T-cell (primary cell): ENCODE data around the gene EPHB3. TPM values are rescaled to one million over a fixed set of nuclear protein-coding genes. Genes with fewer than 3 reads are reported as not detected.
A peak's percentile ranks its signal among the peaks of the same experiment; 100 is the strongest.

Experiments
- ATAC-seq, 4 experiments: fragments of 200-7000 bp in 3 of 4; fragments of 150-1000 bp in 1 of 4; cut with Tn5 transposase; replicated peaks in 1 of 4; 1 replicate in 3 of 4; 2 replicates in 1 of 4; pipeline ENCODE4 v1.10.0; 2021; ENCODE audit warnings: moderate library complexity in 3 of 4, mild to moderate bottlenecking in 2 of 4, moderate number of reproducible peaks in 1 of 4
- CTCF ChIA-PET, 2 donors: fragments of 300-600 bp; sonication (Branson Sonifier 250); formaldehyde crosslinking; loops; one replicate each; lab custom pipeline; 2022; ENCODE audit warnings: antibody characterized with exemption in 2 of 2; lab: Charles Lee
- POLR2A ChIA-PET, 2 donors: fragments of 300-600 bp; sonication (Branson Sonifier 250); formaldehyde crosslinking; loops; one replicate each; lab custom pipeline; 2022; ENCODE audit warnings: antibody characterized with exemption in 2 of 2; lab: Charles Lee
- DNase-seq, 35 experiments: peaks; one replicate each; pipeline versions ENCODE4 v3.0.0 to v3.0.0-alpha.2; 2013 to 2023
- H3K27ac ChIP-seq: one replicate; pipeline ENCODE4 v1.5.1; 2013; ENCODE audit warnings: low read length
- H3K27me3 ChIP-seq, 2 experiments: replicated peaks in 1 of 2; 1 replicate in 1 of 2; 2 replicates in 1 of 2; pipeline versions ENCODE4 v1.6.1 to v1.7.0; 2013; ENCODE audit warnings: low read length in 1 of 2, mixed read lengths in 1 of 2; ENCODE audit not compliant: control insufficient read depth in 2 of 2, insufficient read depth in 2 of 2; ENCODE audit errors: extremely low read depth in 1 of 2
- H3K36me3 ChIP-seq, 2 donors: 1 replicate in 1 of 2; 2 replicates in 1 of 2; pipeline versions ENCODE4 v1.6.1 to v1.7.0; 2013; ENCODE audit warnings: low read length in 1 of 2; ENCODE audit not compliant: control insufficient read depth in 2 of 2, insufficient read depth in 1 of 2; ENCODE audit errors: extremely low read depth in 1 of 2
- H3K4me1 ChIP-seq, 2 experiments: 1 replicate in 1 of 2; 2 replicates in 1 of 2; pipeline versions ENCODE4 v1.6.1 to v1.7.0; 2013; ENCODE audit warnings: low read length in 2 of 2, mixed read lengths in 1 of 2; ENCODE audit not compliant: insufficient read depth in 2 of 2, control insufficient read depth in 1 of 2; ENCODE audit errors: extremely low read depth in 1 of 2
- H3K4me3 ChIP-seq, 2 donors: 1 replicate in 1 of 2; 2 replicates in 1 of 2; pipeline versions ENCODE4 v1.5.1 to v1.7.0; 2013; ENCODE audit warnings: mild to moderate bottlenecking in 2 of 2, low read length in 1 of 2, moderate library complexity in 1 of 2; ENCODE audit not compliant: control insufficient read depth in 1 of 2; ENCODE audit errors: extremely low read depth in 1 of 2
- H3K9me3 ChIP-seq: 2 replicates; pipeline ENCODE4 v1.7.0; 2013
- H3K27ac Mint-ChIP-seq, 2 donors: one replicate each; pipeline ENCODE4 v1.8.0; 2020 to 2021; ENCODE audit warnings: mild to moderate bottlenecking in 2 of 2, mixed read lengths in 2 of 2
- H3K27me3 Mint-ChIP-seq, 2 donors: one replicate each; pipeline ENCODE4 v1.8.0; 2021 to 2022; ENCODE audit warnings: mixed read lengths in 2 of 2
- H3K36me3 Mint-ChIP-seq: one replicate; pipeline ENCODE4 v1.8.0; 2021; ENCODE audit warnings: mixed read lengths
- H3K4me1 Mint-ChIP-seq, 3 donors: one replicate each; pipeline ENCODE4 v1.8.0; 2020 to 2022; ENCODE audit warnings: mixed read lengths in 3 of 3, mild to moderate bottlenecking in 1 of 3
- H3K4me3 Mint-ChIP-seq, 3 donors: one replicate each; pipeline ENCODE4 v1.8.0; 2020 to 2022; ENCODE audit warnings: mild to moderate bottlenecking in 3 of 3, mixed read lengths in 3 of 3, moderate library complexity in 3 of 3
- H3K9me3 Mint-ChIP-seq, 3 donors: one replicate each; pipeline ENCODE4 v1.8.0; 2020 to 2022; ENCODE audit warnings: mixed read lengths in 3 of 3
- WGBS: methylation state at CpG from one replicate; pipeline ENCODE4 v1.1.5; 2013; ENCODE audit warnings: missing lambda C conversion rate; ENCODE audit not compliant: insufficient coverage; 5-methylcytosine and 5-hydroxymethylcytosine counted together
- total RNA-seq, 35 experiments: library from RNA in 6 of 35; stranded (reverse) in 6 of 35; fragments of 120-200 nt in 1 of 35; gene quantifications; one replicate each; pipeline versions ENCODE4 v1.2.1 to v1.2.4 and lab custom pipeline; 2013 to 2026

Gene EPHB3
- total RNA-seq, 5 donors from 2014 or later (not counting 1 experiment from before 2014, with no cell fraction given): 0.35 to 1.1 (median 0.55) TPM

- H3K4me1 Mint-ChIP-seq: peaks cover 11 to 17% (median 14%) of the 10 kb centered on the region in 3 donors
- ATAC-seq (peak; percentile 78 to 89 (median 88)), DNase-seq (peak in 12 of 35 experiments; percentile 8 to 45 (median 25))
- H3K9me3 Mint-ChIP-seq: no peaks in the 10 kb centered on the region
- ChIA-PET POLR2A (interaction anchor here in 1 of 2 donors (0.6 kb wide), 1 partner anchor 1801 kb away, joined by 9 read pairs; no protein-coding TSS in a partner anchor), CTCF (interaction anchor here (0.6 to 1.3 kb wide), 6 partner anchors 11 to 194 kb away, joined by 3 to 10 read pairs (median 4); no protein-coding TSS in a partner anchor)
- Histone ChIP-seq H3K36me3 (no peaks in the 10 kb centered on the region), H3K27ac (no peak overlapping the region), H3K27me3 (peaks cover 0 to 38% of the 10 kb centered on the region in 2 experiments), H3K4me1 (peaks cover 0 to 8% of the 10 kb centered on the region in 2 experiments), H3K9me3 (no peaks in the 10 kb centered on the region), H3K4me3 (peak overlapping the region; percentile 57 to 79)
- no peaks in the 10 kb centered on the region for H3K36me3 Mint-ChIP-seq
- H3K27ac Mint-ChIP-seq: peak overlapping the region; percentile 52 to 55
- WGBS: 0% methylated on average over 2 of the region's 7 CpGs
- peak overlapping the region; percentile 80 to 87 (median 84) for H3K4me3 Mint-ChIP-seq
- H3K27me3 Mint-ChIP-seq: peaks cover 4 to 39% of the 10 kb centered on the region in 2 donors
Measured at GRCh38 chr3:184524981-184525336, 36.6 kb upstream of the EPHB3 start.

- Histone ChIP-seq H3K36me3 (no peaks in the 10 kb centered on the region), H3K27ac (no peak overlapping the region), H3K4me1 (peaks cover 0 to 8% of the 10 kb centered on the region in 2 experiments), H3K4me3 (peak overlapping the region; percentile 57 to 79), H3K9me3 (no peaks in the 10 kb centered on the region), H3K27me3 (peaks cover 0 to 34% of the 10 kb centered on the region in 2 experiments)
- Mint-ChIP-seq H3K27ac (peak overlapping the region in 1 of 2 donors; percentile 55), H3K9me3 (no peaks in the 10 kb centered on the region), H3K36me3 (no peaks in the 10 kb centered on the region), H3K4me3 (peak overlapping the region; percentile 80 to 87 (median 84)), H3K4me1 (peaks cover 11 to 17% (median 14%) of the 10 kb centered on the region in 3 donors), H3K27me3 (peaks cover 10 to 44% of the 10 kb centered on the region in 2 donors)
- peak in 4 of 35 experiments; percentile 11 to 29 (median 22) for DNase-seq
- ATAC-seq: peak; percentile 64 to 76 (median 72)
- ChIA-PET CTCF (interaction anchor here in 1 of 2 donors (0.6 to 1.3 kb wide), 3 partner anchors 11 to 195 kb away, joined by 4 to 10 read pairs (median 6); no protein-coding TSS in a partner anchor), POLR2A (interaction anchor here (0.6 to 0.7 kb wide), 5 partner anchors 11 to 1801 kb away, joined by 4 to 11 read pairs (median 6); no protein-coding TSS in a partner anchor)
- 9% methylated on average over 59 of the region's 60 CpGs for WGBS
Measured at GRCh38 chr3:184525337-184526087, 36.1 kb upstream of the EPHB3 start.

GRCh38 chr3:184526088-184526433 is 35.5 kb upstream of the EPHB3 start:
- H3K4me3 ChIP-seq: peak overlapping the region in 1 of 2 donors; percentile 79
- no peaks in the 10 kb centered on the region for H3K36me3 Mint-ChIP-seq
- DNase-seq: no peak
- H3K9me3 ChIP-seq: no peaks in the 10 kb centered on the region
- peaks cover 11 to 17% (median 14%) of the 10 kb centered on the region in 3 donors for H3K4me1 Mint-ChIP-seq
- POLR2A ChIA-PET: interaction anchor here (0.6 to 0.7 kb wide), 4 partner anchors 11 to 753 kb away, joined by 4 to 11 read pairs (median 6); no protein-coding TSS in a partner anchor
- peaks cover 0 to 8% of the 10 kb centered on the region in 2 experiments for H3K4me1 ChIP-seq
- H3K9me3 Mint-ChIP-seq: no peaks in the 10 kb centered on the region
- no peak overlapping the region for H3K27ac Mint-ChIP-seq
- no peak overlapping the region for H3K27ac ChIP-seq
- H3K27me3 Mint-ChIP-seq: peaks cover 14 to 49% of the 10 kb centered on the region in 2 donors
- peaks cover 0 to 34% of the 10 kb centered on the region in 2 experiments for H3K27me3 ChIP-seq
- CTCF ChIA-PET: no interaction called here
- ATAC-seq: no peak
- 54% methylated on average over 9 of the region's 12 CpGs for WGBS
- peak overlapping the region; percentile 65 to 87 (median 66) for H3K4me3 Mint-ChIP-seq
- no peaks in the 10 kb centered on the region for H3K36me3 ChIP-seq

- ATAC-seq (no peak), DNase-seq (no peak)
- Histone ChIP-seq H3K4me1 (no peaks in the 10 kb centered on the region), H3K36me3 (no peaks in the 10 kb centered on the region), H3K27ac (no peak overlapping the region), H3K9me3 (no peaks in the 10 kb centered on the region), H3K4me3 (no peak overlapping the region), H3K27me3 (peaks cover 0 to 25% of the 10 kb centered on the region in 2 experiments)
- Mint-ChIP-seq H3K9me3 (no peaks in the 10 kb centered on the region), H3K4me1 (no peaks in the 10 kb centered on the region), H3K27ac (no peak overlapping the region), H3K36me3 (no peaks in the 10 kb centered on the region), H3K27me3 (peaks cover 25 to 42% of the 10 kb centered on the region in 2 donors), H3K4me3 (no peak overlapping the region)
- POLR2A ChIA-PET: interaction anchor here in 1 of 2 donors (0.6 to 0.7 kb wide), 2 partner anchors 9 to 304 kb away, joined by 3 read pairs; no protein-coding TSS in a partner anchor
- CTCF ChIA-PET: interaction anchor here in 1 of 2 donors (1.2 to 1.5 kb wide), 2 partner anchors 10 to 17 kb away, joined by 4 to 6 read pairs; no protein-coding TSS in a partner anchor
- WGBS: 79% methylated on average over 4 of the region's 8 CpGs
Measured at GRCh38 chr3:184531626-184532280, 29.8 kb upstream of the EPHB3 start.

DNA sequence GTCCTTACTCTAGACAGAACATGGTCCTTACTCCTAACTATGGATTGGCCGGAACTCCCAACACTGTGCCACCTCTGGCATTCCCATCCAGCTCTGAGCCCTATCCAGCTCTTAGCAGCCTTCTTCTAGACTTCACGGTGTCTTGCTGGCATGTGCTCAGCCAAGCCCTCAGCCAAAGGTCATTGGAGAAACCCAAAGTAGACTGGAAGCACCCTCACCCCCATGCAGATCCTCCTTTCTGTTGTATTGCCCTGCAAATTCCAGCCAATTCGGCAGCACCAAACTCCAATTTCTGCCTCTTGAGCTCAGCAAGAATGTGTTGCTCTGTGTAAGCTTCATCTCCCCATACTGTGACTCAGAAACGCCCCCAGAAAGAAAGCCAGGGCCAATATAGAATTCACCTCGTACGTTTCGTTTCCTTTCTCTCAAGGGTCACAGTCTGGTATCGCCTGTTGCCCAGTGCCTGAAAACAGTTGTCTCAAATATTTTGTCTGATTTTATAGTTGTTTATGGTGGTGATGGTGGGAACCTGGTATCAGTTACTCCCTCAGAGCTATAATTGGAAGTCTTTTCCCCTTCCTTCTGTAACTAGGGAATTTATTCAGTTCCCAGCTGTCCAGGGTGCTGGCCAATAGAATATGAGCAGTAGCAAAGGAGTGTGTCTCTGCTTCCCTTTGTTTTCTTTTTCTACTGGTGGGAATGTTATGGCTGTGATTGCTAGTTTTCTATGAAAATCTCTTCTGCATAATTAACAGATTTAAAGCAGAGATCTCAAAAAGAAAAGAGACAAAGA is 28.4 kb upstream of the EPHB3 start:
- WGBS: 78% methylated on average over 3 of the region's 8 CpGs
- Histone ChIP-seq H3K4me1 (no peaks in the 10 kb centered on the region), H3K27ac (no peak overlapping the region), H3K36me3 (no peaks in the 10 kb centered on the region), H3K27me3 (peaks cover 0 to 22% of the 10 kb centered on the region in 2 experiments), H3K4me3 (no peak overlapping the region), H3K9me3 (no peaks in the 10 kb centered on the region)
- no peak for DNase-seq
- no peaks in the 10 kb centered on the region for H3K36me3 Mint-ChIP-seq
- no peaks in the 10 kb centered on the region for H3K4me1 Mint-ChIP-seq
- ChIA-PET POLR2A (interaction anchor here in 1 of 2 donors (0.7 kb wide), 1 partner anchor 1278 kb away, joined by 6 read pairs; no protein-coding TSS in a partner anchor), CTCF (interaction anchor here (1.2 to 1.5 kb wide), 2 partner anchors 9 to 19 kb away, joined by 3 to 4 read pairs; no protein-coding TSS in a partner anchor)
- H3K4me3 Mint-ChIP-seq: no peak overlapping the region
- no peak for ATAC-seq
- H3K27ac Mint-ChIP-seq: no peak overlapping the region
- H3K27me3 Mint-ChIP-seq: peaks cover 25 to 35% of the 10 kb centered on the region in 2 donors
- H3K9me3 Mint-ChIP-seq: no peaks in the 10 kb centered on the region
